Stimulated activated CD4-positive, alpha-beta T cell treated with anti-CD3 and anti-CD28 coated beads, Interleukin-4, amount 100 ng/mL, for 4 hours (primary cell): ENCODE measurements around the gene KDM6B.

Experiments
- DNase-seq, 2 experiments: peaks; one replicate each; pipeline ENCODE4 v3.0.0-alpha.2; 2020

KDM6B gene

GRCh38 chr17:7841396-7841914 lies 7.4 kb downstream of the KDM6B start:
- peak; percentile 93 to 97 for DNase-seq

- peak; percentile 83 to 86 for DNase-seq
These were observed 7.9 kb downstream of the KDM6B start for GRCh38 chr17:7841915-7842379.

GRCh38 chr17:7842380-7843256 lies 8.6 kb downstream of the KDM6B start:
- peak; percentile 94 to 99 for DNase-seq

GRCh38 chr17:7843257-7843535 lies 9.2 kb downstream of the KDM6B start:
- DNase-seq: no peak

- peak; percentile 90 to 95 for DNase-seq
These were observed 9.7 kb downstream of the KDM6B start for GRCh38 chr17:7843536-7844291.

- DNase-seq: peak; percentile 76 to 79
These were observed 10.5 kb downstream of the KDM6B start for GRCh38 chr17:7844292-7845154.

- DNase-seq: no peak
These were observed 11.5 kb downstream of the KDM6B start for GRCh38 chr17:7845359-7846062.

GRCh38 chr17:7846063-7846735 lies 12.2 kb downstream of the KDM6B start:
- DNase-seq: no peak

- DNase-seq: no peak
These were observed 13.0 kb downstream of the KDM6B start for GRCh38 chr17:7846765-7847661.

GRCh38 chr17:7848131-7848579 lies 14.1 kb downstream of the KDM6B start:
- DNase-seq: no peak

GRCh38 chr17:7848739-7849129 lies 14.7 kb downstream of the KDM6B start:
- DNase-seq: no peak

GRCh38 chr17:7849130-7849750 lies 15.2 kb downstream of the KDM6B start:
- DNase-seq: no peak

GRCh38 chr17:7849751-7850504 lies 15.9 kb downstream of the KDM6B start:
- no peak for DNase-seq

GRCh38 chr17:7850701-7851437 lies 16.9 kb downstream of the KDM6B start:
- DNase-seq: no peak

- peak; percentile 89 to 93 for DNase-seq
These were observed 17.6 kb downstream of the KDM6B start for GRCh38 chr17:7851438-7852261.

- DNase-seq: no peak
These were observed 18.2 kb downstream of the KDM6B start for GRCh38 chr17:7852262-7852670.

GRCh38 chr17:7852919-7853690 lies 19.1 kb downstream of the KDM6B start:
- DNase-seq: no peak
